DMS 273 (cell line): Measurements from ENCODE around the gene TOM1L2.
"Not testable (repeated sequence)": the region's sequence is repeated elsewhere in the genome, so short reads cannot be mapped to it uniquely, and the experiment has no call there.

ENCODE experiments used
- DNase-seq: peaks from one replicate; lab custom pipeline; 2025; ENCODE audit not compliant: unreplicated experiment; lab: John Stamatoyannopoulos, UW

Gene TOM1L2

GRCh38 chr17:17971431-17972125 lies 622 bp downstream of the TOM1L2 start:
- DNase-seq: peak; percentile 55

GRCh38 chr17:17970699-17971430 lies 1.3 kb downstream of the TOM1L2 start:
- no peak for DNase-seq

- DNase-seq: no peak
Measured at GRCh38 chr17:17966399-17966798, 5.8 kb downstream of the TOM1L2 start.

- no peak for DNase-seq
Measured at GRCh38 chr17:17965152-17965721, 7.0 kb downstream of the TOM1L2 start.

GRCh38 chr17:17964710-17965109 lies 7.5 kb downstream of the TOM1L2 start:
- no peak for DNase-seq

GRCh38 chr17:17963694-17964436 lies 8.3 kb downstream of the TOM1L2 start:
- DNase-seq: no peak

GRCh38 chr17:17963066-17963465 lies 9.1 kb downstream of the TOM1L2 start:
- no peak for DNase-seq

- DNase-seq: no peak
Measured at GRCh38 chr17:17960500-17961030, 11.6 kb downstream of the TOM1L2 start.

GRCh38 chr17:17959520-17960361 lies 12.5 kb downstream of the TOM1L2 start:
- peak; percentile 32 for DNase-seq

GRCh38 chr17:17958982-17959381 lies 13.2 kb downstream of the TOM1L2 start:
- DNase-seq: no peak

- DNase-seq: no peak
Measured at GRCh38 chr17:17957584-17957916, 14.7 kb downstream of the TOM1L2 start.

- DNase-seq: not testable (repeated sequence)
Measured at GRCh38 chr17:17955790-17956341, 16.3 kb downstream of the TOM1L2 start.

- no peak for DNase-seq
Measured at GRCh38 chr17:17954079-17954478, 18.1 kb downstream of the TOM1L2 start.

GRCh38 chr17:17952691-17953090 lies 19.5 kb downstream of the TOM1L2 start:
- DNase-seq: no peak

GRCh38 chr17:17951524-17951923 lies 20.7 kb downstream of the TOM1L2 start:
- DNase-seq: no peak

GRCh38 chr17:17950806-17951205 lies 21.4 kb downstream of the TOM1L2 start:
- DNase-seq: no peak

GRCh38 chr17:17950347-17950746 lies 21.9 kb downstream of the TOM1L2 start:
- no peak for DNase-seq

- no peak for DNase-seq
Measured at GRCh38 chr17:17947966-17948365, 24.2 kb downstream of the TOM1L2 start.

GRCh38 chr17:17947309-17947708 lies 24.9 kb downstream of the TOM1L2 start:
- no peak for DNase-seq

GRCh38 chr17:17946093-17946492 lies 26.1 kb downstream of the TOM1L2 start:
- no peak for DNase-seq
